Neural cell (in vitro differentiated cells): ENCODE data around the gene IFFO2.

Source experiments
- EP300 ChIP-seq: fragments of 450-650 bp; conservative IDR thresholded peaks from 2 replicates; pipeline ENCODE4 v1.6.1; 2014; ENCODE audit warnings: antibody characterized with exemption, mild to moderate bottlenecking, moderate library complexity; ENCODE audit not compliant: poor library complexity, severe bottlenecking
- POLR2AphosphoS5 ChIP-seq: IDR thresholded peaks from 2 replicates; pipeline ENCODE4 v1.6.1; 2012
- RAD21 ChIP-seq: fragments of 450-650 bp; conservative IDR thresholded peaks from 2 replicates; pipeline ENCODE4 v1.6.1; 2014; ENCODE audit warnings: antibody characterized with exemption, mild to moderate bottlenecking, moderate library complexity
- REST ChIP-seq: IDR thresholded peaks from 2 replicates; pipeline ENCODE4 v1.6.1; 2012; ENCODE audit warnings: borderline replicate concordance

GRCh38 chr1:18875107-18875795, 81.2 kb downstream of the IFFO2 start:
- TF ChIP-seq REST, result no peak
- no peak for TF ChIP-seq POLR2AphosphoS5
- no peak for TF ChIP-seq EP300
- TF ChIP-seq RAD21, result peak; percentile 55
